22Rv1 (cell line): ENCODE data around the gene SPOCK2.

ENCODE experiments used
- CTCF ChIP-seq: fragments of 450-650 bp; IDR thresholded peaks from 2 replicates; pipeline ENCODE4 v1.5.1; 2017; ENCODE audit warnings: mild to moderate bottlenecking
- ZFX ChIP-seq: fragments of 450-650 bp; IDR thresholded peaks from 2 replicates; pipeline ENCODE4 v1.6.1; 2017; ENCODE audit warnings: antibody characterized with exemption, borderline replicate concordance

GRCh38 chr10:72045586-72045985 lies 42.8 kb downstream of the SPOCK2 start:
- no peak for TF ChIP-seq CTCF
- no peak for TF ChIP-seq ZFX
